HEK293T (cell line): ENCODE measurements around the gene ADSS1.
A peak's percentile ranks its signal among the peaks of the same experiment; 100 is the strongest.

Experiments used
- CTCF ChIA-PET: fragments of 350-600 bp; formaldehyde crosslinking; extraction: SDS; loops from one replicate; lab custom pipeline; 2021; ENCODE audit warnings: antibody characterized with exemption, inconsistent platforms; lab: Yijun Ruan, JAX
- POLR2A ChIA-PET: fragments of 350-600 bp; formaldehyde crosslinking; extraction: SDS; loops from one replicate; lab custom pipeline; 2020; ENCODE audit warnings: antibody characterized with exemption, inconsistent platforms; lab: Yijun Ruan, JAX
- DNase-seq: peaks from one replicate; pipeline ENCODE4 v3.0.0; 2012; ENCODE audit warnings: mixed read lengths; ENCODE audit errors: extremely low spot score
- ARNT ChIP-seq: fragments of 450-650 bp; IDR thresholded peaks from 2 replicates; pipeline ENCODE4 v1.6.1; 2017; ENCODE audit warnings: mild to moderate bottlenecking
- BHLHE40 ChIP-seq: fragments of 450-650 bp; IDR thresholded peaks from 2 replicates; pipeline ENCODE4 v1.6.1; 2016; ENCODE audit warnings: mild to moderate bottlenecking, moderate library complexity, borderline replicate concordance
- CTBP1 ChIP-seq: fragments of 450-650 bp; IDR thresholded peaks from 2 replicates; pipeline ENCODE4 v1.6.1; 2016; ENCODE audit warnings: borderline replicate concordance
- ELF4 ChIP-seq: fragments of 450-650 bp; IDR thresholded peaks from 2 replicates; pipeline ENCODE4 v1.6.1; 2017; ENCODE audit warnings: antibody characterized with exemption
- FOXA1 ChIP-seq: fragments of 450-650 bp; IDR thresholded peaks from 2 replicates; pipeline ENCODE4 v1.6.1; 2016; ENCODE audit warnings: mild to moderate bottlenecking
- FOXK2 ChIP-seq: fragments of 450-650 bp; IDR thresholded peaks from 2 replicates; pipeline ENCODE4 v1.6.1; 2016; ENCODE audit warnings: mild to moderate bottlenecking
- FOXM1 ChIP-seq: fragments of 450-650 bp; IDR thresholded peaks from 2 replicates; pipeline ENCODE4 v1.6.1; 2017; ENCODE audit warnings: mild to moderate bottlenecking, borderline replicate concordance
- HDGF ChIP-seq: fragments of 450-650 bp; IDR thresholded peaks from 2 replicates; pipeline ENCODE4 v1.6.1; 2017; ENCODE audit warnings: antibody characterized with exemption, borderline replicate concordance
- L3MBTL2 ChIP-seq: fragments of 450-650 bp; conservative IDR thresholded peaks from 2 replicates; pipeline ENCODE4 v1.6.1; 2016; ENCODE audit warnings: mild to moderate bottlenecking
- LEF1 ChIP-seq: fragments of 450-650 bp; IDR thresholded peaks from 2 replicates; pipeline ENCODE4 v1.6.1; 2017; ENCODE audit warnings: mild to moderate bottlenecking, borderline replicate concordance
- NFRKB ChIP-seq: fragments of 450-650 bp; IDR thresholded peaks from 2 replicates; pipeline ENCODE4 v1.6.1; 2016; ENCODE audit warnings: mild to moderate bottlenecking, moderate library complexity
- SP1 ChIP-seq: fragments of 450-650 bp; IDR thresholded peaks from 2 replicates; pipeline ENCODE4 v1.6.1; 2017
- SUZ12 ChIP-seq: fragments of 450-650 bp; IDR thresholded peaks from 2 replicates; pipeline ENCODE4 v1.6.1; 2016; ENCODE audit warnings: mild to moderate bottlenecking
- TARDBP ChIP-seq: fragments of 450-650 bp; IDR thresholded peaks from 2 replicates; pipeline ENCODE4 v1.6.1; 2016
- ZNF384 ChIP-seq: fragments of 450-650 bp; IDR thresholded peaks from 2 replicates; pipeline ENCODE4 v1.6.1; 2016
- TF ChIP-seq, protein P1 (sequence below): fragments of 450-650 bp; IDR thresholded peaks from 2 replicates; pipeline ENCODE4 v1.6.1; 2016

The ADSS1 gene

DNA sequence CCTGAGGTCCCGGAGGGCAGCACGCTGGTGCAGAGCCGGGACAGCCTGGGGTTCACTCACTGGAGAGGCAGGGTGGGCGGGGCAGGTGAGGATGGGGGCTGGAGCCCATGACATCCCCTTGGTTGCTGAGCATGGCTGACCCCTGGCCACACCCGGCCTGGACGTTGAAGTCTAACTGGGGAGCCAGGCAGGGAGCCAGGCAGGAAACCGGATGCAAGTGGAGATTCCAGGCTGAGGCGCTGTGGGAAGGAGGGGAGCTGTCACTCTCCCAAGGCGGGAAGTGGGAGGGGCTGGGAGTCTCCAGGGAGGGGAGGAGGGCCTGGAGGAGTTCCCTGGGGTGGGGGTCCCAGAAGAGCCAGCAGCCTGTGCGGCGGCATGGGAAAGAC lies 42.3 kb upstream of the ADSS1 start:
- no peak for DNase-seq

DNA sequence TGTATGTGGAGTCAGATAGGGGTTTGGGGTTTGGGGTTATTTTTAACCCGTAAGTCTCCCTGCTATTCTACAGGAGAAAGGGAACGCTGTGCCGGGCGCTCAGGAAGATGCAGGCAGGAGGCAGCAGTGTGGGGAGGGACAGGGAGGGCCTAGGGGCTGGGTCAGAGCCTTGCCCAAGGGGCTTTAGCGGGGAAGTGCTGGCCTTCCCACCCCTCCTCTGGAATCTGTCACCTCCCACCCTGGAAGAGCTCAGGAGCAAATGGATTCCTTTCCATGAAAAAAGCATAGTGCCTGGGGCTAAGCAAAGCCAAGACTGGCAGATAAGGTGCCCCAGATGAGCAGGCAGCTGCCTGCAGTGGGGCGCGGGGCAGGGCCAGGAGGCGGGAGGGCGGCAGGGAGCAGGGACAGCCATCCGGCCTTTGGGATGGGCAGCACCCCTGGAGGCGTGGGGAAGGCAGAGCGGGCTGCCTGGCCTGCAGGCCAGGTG lies 41.9 kb upstream of the ADSS1 start:
- CTCF ChIA-PET = no interaction called here
- TF ChIP-seq ARNT = no peak
- no peak for TF ChIP-seq TARDBP
- no peak for TF ChIP-seq FOXK2
- no peak for TF ChIP-seq LEF1
- no peak for TF ChIP-seq L3MBTL2
- no peak for TF ChIP-seq CTBP1
- no peak for TF ChIP-seq BHLHE40
- no peak for TF ChIP-seq FOXA1
- TF ChIP-seq, protein P1, sequence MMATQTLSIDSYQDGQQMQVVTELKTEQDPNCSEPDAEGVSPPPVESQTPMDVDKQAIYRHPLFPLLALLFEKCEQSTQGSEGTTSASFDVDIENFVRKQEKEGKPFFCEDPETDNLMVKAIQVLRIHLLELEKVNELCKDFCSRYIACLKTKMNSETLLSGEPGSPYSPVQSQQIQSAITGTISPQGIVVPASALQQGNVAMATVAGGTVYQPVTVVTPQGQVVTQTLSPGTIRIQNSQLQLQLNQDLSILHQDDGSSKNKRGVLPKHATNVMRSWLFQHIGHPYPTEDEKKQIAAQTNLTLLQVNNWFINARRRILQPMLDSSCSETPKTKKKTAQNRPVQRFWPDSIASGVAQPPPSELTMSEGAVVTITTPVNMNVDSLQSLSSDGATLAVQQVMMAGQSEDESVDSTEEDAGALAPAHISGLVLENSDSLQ = no peak
- TF ChIP-seq ZNF384 = no peak
- TF ChIP-seq ELF4 = no peak
- TF ChIP-seq SUZ12 = no peak
- no peak for TF ChIP-seq FOXM1
- no peak for TF ChIP-seq HDGF
- no peak for TF ChIP-seq NFRKB
- TF ChIP-seq SP1 = no peak
- DNase-seq = no peak
- POLR2A ChIA-PET = interaction anchor here (0.7 to 1.9 kb wide), 2 partner anchors 8 to 488 kb away, joined by 3 to 7 read pairs; no protein-coding TSS in a partner anchor

More for the DNA sequence above, 42.3 kb upstream of the ADSS1 start:
- ChIA-PET CTCF (no interaction called here), POLR2A (interaction anchor here (1.3 to 1.9 kb wide), 2 partner anchors 9 to 71 kb away, joined by 3 to 7 read pairs; partner anchors contain the start of gene SIVA1)
- TF ChIP-seq, protein P1 = peak; percentile 77
- no peak for TF ChIP-seq L3MBTL2

DNA sequence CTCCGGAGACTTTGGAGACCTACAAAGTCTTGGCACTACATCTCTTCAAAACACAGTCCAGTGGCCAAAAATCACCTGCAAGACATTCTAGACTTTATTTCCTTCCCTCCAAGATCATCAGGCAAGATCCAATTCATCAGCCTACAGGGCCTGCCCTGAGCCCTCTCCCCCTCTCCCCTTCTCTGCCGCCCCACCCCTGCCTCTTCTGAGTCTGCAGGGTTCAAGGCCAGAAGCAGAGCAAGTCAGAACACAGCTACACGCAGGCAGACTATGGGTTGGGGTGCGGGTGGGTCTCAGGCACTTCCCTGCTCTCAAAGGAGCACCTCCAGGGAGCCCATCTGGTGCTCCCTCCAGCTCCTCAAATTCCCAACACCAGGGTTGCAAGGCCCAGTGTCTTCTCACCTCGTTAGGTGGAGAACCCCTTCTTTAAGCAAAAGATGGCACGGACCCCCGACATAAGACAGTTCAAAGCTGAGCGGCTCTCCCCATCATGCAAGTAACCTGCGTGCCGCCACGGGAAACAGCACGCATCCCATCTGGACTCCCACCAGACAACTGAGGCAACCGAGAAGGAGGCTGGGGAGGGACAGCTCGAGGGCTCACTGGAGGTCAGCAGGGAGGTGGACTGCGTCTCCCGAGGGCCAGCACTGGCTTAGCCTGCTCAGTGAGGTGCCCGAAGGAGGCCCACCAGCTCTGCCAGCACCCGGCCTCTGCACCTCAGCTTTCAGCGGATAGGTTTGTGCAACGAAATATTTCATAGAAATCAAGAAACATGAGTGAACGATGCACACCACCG lies 40.2 kb upstream of the ADSS1 start:
- POLR2A ChIA-PET = interaction anchor here (0.8 kb wide), 1 partner anchor 69 kb away, joined by 3 read pairs; no protein-coding TSS in a partner anchor
- TF ChIP-seq CTBP1 = no peak
- no peak for DNase-seq
- CTCF ChIA-PET = no interaction called here

DNA sequence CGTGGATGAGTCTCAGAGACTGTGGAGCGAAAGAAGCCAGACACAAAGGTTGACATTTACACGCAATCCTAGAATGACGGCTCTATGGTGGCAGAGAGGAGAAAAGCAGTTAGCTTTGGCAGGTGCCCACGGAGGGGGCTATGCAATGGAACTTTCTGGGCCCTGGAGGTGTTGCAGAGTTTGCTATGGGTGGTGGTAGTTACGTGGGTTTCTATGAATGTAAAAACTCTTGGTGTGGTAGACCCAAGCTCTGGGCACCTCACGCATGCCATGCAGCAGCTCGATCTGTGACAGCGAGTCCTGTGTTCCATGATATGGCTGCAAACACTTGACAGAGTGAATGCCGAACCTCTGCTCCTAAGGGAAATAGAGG lies 39.6 kb upstream of the ADSS1 start:
- DNase-seq = no peak
- ChIA-PET POLR2A (interaction anchor here (0.8 kb wide), 1 partner anchor 68 kb away, joined by 3 read pairs; no protein-coding TSS in a partner anchor), CTCF (no interaction called here)

DNA sequence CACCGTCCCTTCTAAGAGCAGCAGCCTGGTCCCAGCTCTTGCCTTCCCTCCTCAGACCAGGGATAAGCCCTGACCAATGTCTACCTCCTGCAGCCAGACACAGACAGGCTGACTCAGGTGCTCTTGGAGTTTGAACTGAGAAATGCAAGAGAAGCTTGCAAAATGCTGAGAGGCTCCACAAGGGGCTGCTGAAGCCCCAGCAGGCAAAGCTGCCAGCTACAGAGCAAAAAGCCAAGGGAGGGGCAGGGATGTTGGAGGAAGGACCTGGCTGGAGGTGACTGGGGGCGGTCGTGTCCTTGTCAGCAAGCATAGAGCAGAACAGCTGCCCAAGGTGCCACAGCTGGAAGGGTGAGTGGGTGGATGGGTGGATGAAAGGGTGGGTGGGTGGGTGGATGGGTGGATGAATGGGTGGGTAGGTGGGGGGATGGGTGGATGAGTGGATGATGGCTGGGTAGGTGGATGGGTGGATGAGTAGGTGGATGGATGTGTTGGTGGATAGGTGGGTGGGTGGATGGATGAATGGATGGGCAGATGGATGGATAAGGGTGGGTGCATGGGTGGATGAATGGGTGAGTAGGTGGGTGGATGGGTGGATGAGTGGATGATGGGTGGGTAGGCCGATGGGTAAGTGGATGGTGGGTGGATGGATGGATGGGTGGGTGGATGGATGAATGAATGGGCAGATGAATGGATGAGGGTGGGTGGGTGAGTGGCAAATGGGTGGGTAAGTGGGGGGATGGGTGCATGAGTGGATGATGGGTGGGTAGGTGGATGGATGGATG lies 38.6 kb upstream of the ADSS1 start:
- no peak for DNase-seq
- POLR2A ChIA-PET = no interaction called here
- no peak for TF ChIP-seq TARDBP
- TF ChIP-seq HDGF = no peak
- TF ChIP-seq, protein P1 = no peak
- no peak for TF ChIP-seq SP1
- TF ChIP-seq FOXA1 = no peak
- no peak for TF ChIP-seq ELF4
- no peak for TF ChIP-seq BHLHE40
- CTCF ChIA-PET = no interaction called here

More for the DNA sequence above, 39.6 kb upstream of the ADSS1 start:
- TF ChIP-seq ELF4 = no peak
- no peak for TF ChIP-seq TARDBP
- TF ChIP-seq, protein P1 = no peak
- no peak for TF ChIP-seq FOXA1
- TF ChIP-seq L3MBTL2 = no peak
- no peak for TF ChIP-seq FOXK2
- TF ChIP-seq NFRKB = no peak
- TF ChIP-seq HDGF = no peak
- TF ChIP-seq BHLHE40 = no peak
- TF ChIP-seq FOXM1 = no peak
- no peak for TF ChIP-seq LEF1
